ENCODE results near the gene TBC1D23.
"Not testable (repeated sequence)": the region's sequence is repeated elsewhere in the genome, so short reads cannot be mapped to it uniquely, and the experiment has no call there.

The TBC1D23 gene

DNA sequence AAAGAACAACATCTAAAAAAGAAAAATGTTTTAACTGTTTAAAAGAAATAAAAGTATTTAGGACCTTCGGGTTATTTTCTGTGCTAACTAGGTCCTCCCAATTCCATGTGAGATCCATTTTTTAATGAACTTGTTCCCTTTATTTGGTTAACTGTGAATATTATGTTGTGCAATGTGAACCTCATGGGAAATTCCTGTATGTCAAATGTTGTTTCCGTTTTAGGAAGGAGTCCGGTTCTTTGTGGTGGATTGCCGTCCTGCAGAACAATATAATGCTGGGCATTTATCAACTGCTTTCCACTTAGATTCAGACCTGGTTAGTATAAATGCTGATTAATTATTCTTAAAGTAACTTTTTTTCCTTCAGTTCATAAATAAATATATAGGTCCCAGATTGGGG is 38.2 kb downstream of the TBC1D23 start:
- no peak for DNase-seq (ENCODE audit: low spot score)

DNA sequence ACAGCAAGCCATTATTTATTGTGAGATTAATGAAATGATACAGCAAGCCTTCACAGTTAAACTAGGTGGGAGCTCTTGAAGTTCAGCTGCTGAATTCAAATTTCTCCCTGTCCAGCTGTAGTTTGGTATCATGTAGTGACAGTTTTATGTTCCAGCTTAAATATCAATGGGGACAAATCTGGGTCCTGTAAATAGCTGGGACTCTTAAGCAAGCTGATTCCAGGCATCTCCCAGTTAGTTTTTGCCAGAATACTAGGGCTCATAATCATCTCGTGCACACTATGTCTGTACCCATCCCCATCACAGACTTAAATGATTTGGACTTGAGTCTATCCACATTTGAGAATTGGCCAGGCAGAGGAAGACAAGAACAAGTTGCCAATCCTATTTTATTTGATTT is 45.9 kb downstream of the TBC1D23 start:
- no peak for DNase-seq (ENCODE audit: low spot score)

DNA sequence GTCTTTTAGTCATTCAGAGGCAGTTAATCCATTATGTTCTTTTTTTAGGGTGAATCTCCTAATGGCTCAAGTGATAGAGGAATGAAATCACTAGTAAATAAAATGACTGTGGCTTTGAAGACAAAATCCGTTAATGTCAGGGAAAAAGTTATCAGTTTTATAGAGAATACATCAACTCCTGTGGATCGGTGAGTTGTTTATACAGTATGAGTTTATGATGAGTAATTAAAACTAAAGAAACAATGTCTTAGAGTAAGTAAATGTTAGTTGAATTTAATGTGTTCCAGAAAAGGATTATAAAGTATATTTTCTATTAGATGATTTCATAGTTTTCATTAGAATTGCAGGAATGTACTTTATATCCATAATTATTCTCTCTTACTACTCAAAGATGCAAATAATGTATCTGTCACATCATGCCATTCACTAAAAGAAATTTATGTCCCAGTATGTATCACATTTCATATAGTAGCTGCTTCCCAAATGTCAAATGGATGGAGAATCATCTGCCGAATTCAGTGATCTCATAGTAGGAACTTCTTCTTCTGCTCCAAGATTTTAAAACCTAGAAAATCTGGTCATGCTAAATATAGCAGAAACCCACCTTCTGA is 49.7 kb downstream of the TBC1D23 start:
- DNase-seq (ENCODE audit: low spot score): no peak

DNA sequence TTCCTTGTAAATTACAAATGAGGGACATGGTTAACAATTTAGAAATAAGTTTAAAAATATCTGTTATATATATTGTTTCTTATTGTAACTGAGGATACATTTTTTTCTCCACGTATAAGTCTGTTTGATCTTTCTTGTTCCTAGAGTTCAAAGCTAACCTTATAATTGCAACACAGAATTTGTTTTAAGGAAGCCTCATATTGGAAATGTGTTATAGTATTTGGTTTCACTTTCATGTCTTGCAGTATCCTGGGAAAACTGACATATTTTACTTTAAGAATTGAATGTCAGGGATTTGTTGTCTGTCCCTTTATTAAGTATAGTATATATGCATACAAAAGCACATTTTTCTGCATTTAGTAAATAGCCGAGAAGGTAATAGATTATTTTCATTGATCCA is 50.2 kb downstream of the TBC1D23 start:
- no peak for DNase-seq (ENCODE audit: low spot score)

DNA sequence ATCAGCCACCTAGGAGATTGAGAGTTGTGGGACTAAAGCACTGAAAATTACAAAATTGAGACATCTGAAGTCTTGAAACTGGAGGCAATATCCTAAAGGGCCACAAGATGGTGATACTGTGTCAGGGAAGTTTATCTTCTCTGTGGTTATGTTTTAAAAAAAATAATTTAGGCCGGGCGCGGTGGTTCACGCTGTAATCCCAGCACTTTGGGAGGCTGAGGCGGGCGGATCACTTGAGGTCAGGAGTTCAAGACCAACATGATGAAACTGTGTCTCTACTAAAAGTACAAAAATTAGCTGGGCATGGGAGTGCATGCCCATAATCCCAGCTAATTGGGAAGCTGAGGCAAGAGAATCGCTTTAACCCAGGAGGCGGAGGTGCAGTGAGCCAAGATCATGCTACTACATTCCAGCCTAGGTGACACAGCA is 55.9 kb downstream of the TBC1D23 start:
- peak; percentile 76 for DNase-seq (ENCODE audit: low spot score)

DNA sequence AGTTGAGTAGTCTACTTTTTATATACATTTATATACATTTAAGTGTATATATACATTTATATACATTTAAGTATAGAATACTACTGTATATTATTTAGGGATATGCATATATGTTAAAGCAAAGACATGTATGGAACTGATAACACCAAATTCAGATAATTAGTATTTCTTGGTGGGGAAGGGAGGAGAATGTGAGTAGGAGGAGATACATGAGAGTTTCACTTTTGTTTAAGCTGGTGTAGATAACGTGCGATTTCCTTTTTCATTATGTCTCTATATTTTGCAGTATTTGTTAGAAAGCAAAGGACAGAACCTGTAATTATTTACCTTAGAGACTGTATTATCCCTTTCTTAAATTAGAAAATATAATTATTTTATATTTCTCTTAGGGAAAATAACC is 57.1 kb downstream of the TBC1D23 start:
- DNase-seq (ENCODE audit: low spot score): no peak

DNA sequence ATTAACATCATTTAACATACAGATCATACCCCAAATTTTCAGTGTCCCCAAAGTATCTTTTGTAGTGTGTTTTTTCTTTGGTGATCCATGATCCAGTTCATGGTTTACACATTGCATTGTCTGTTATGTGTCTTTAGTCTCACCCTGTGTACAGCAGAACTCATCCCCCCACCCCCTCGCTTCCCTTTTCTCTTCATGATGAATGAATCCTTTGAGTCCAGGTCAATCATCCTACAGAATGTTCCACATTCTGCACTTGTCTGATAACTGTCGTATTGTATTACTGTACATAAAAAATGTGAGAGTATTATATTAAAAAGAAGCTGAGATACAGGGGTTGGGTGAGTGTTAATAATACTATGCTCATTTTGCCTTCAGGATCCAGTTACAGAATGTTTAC is 59.2 kb downstream of the TBC1D23 start:
- DNase-seq (ENCODE audit: low spot score): no peak

DNA sequence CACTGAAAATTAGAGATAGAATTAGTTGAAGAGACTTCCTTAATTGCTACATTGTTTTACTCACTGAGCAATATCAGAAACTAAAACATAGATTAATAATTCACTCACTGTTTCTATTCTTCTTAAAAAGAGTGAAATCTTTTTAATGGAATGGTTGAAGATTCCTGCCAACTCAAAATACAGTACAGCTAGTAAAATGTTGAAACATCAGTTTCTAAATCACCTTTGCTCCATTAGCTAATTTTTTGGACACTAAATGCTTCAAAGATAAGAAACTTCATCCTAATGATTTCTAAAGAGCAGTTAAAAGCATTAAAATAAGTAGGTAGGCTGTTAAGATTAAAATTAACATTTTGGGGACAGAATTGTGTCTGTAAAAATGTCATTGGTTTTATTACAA is 63.3 kb downstream of the TBC1D23 start:
- no peak for DNase-seq (ENCODE audit: low spot score)

DNA sequence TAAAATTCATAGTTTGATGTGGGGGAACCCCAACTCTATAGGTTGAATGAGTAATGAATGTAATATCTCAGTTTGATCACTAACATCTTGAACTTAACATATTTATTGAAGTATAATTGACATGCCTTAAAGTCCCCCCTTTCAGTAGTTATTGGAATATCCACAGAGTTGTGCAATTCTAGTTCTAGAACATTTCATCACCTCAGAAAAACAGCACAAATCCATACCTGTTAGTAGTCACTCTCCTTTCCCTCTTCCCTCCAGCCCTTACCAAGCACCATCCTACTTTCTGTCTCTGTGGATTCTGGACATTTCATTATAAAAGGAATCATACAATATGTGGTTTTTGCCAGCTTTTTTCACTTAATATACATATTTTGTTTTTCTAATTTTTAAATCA is 65.0 kb downstream of the TBC1D23 start:
- DNase-seq (ENCODE audit: low spot score): no peak

DNA sequence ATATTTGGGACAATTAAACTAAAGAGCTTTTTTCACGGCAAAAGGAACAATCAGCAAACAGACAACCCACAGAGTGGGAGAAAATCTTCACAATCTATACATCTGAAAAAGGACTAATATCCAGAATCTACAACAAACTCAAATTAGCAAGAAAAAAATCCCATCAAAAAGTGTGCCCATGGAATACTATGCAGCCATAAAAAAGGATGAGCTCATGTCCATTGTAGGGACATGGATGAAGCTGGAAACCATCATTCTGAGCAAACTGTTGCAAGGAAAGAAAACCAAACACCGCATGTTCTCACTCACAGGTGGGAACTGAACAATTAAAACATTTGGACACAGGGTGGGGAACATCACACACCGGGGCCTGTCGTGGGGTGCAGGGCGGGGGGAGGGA is 66.6 kb downstream of the TBC1D23 start:
- DNase-seq (ENCODE audit: low spot score): not testable (repeated sequence)

DNA sequence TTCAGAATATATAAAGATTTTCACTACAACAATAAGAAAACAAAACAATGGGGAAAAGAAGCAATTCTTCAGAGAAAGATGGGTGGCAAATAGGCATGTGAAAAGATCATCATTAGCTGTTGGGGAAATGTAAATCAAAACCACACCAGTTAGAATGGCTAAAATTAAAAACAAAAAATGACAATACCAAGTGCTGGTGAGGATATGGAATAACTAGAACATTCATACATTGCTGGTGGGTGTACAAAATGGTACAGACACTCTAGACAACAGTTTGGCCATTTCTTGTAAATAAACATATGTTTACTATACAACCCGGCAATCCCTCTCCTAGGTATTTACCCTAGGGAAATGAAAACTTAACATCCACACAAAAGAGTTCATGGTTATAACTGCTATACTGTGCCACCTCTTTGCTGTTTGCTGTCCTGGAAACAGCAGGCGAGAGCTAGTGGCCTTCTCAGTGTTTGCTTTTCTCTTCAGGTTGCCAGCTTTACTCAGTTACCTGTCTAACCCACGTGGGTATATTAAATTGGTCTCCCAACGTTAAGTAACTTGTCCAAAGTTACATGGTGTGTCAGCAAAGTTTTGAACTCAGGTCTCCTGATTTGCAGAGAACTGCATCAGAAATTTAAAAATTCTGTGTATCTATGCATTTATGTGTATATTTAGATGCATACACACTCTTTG is 69.2 kb downstream of the TBC1D23 start:
- DNase-seq (ENCODE audit: low spot score): no peak

DNA sequence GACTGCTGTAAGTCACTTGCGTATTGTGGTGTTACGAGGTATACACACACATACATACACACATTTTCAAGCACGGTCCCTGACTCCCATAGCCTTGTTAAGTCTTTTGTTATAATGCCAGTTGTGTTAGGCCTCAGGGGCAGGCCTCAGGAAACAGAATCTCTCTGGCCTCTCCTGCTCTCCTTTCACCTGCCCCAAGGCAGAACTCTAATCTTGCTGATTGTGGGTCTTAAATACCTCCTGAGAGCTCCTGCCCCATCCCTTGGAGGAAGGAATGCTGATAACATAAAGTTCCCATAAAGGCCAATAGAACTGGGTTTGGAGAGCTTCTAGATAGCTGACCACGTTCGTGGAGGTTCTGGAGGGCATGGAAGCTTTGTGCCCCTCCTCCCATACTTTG is 69.9 kb downstream of the TBC1D23 start:
- no peak for DNase-seq (ENCODE audit: low spot score)

DNA sequence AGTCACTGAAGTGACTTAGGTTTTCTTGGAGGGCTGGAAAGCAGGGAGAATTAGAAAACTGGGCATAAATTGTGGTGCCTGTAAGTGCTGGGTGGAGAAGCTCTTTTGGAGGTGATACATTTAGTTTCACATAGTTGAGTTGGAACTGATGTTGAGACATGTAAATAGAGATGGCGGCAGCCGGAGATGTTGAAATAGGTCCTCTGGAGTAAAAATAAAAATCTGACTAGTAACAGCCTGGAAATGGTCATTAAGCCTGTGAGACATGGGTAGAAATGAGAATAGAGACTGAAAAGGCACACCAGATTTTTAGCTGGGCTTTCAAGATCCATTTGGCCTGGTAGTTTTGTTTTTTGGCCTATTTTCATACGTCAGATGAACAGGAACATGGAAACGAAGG is 70.9 kb downstream of the TBC1D23 start:
- DNase-seq (ENCODE audit: low spot score): no peak

DNA sequence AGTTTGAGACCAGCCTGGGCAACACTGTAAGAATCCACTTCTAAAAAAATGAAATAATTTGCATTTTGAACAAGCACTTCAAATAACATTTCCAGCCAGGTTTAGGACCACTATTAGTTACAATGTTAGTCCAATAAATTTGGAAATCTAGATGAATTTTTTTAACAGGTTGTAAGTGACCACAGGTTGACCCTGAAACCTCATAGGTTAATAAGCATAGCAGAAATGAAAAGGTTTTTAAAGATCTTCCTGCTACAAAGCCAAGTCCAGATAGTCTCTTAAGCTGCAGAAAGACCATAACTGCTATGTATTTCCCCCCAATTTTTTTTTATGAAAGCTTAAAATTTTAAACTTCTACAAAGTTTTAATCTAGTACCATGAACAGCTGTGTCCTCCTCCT is 72.3 kb downstream of the TBC1D23 start:
- no peak for DNase-seq (ENCODE audit: low spot score)

DNA sequence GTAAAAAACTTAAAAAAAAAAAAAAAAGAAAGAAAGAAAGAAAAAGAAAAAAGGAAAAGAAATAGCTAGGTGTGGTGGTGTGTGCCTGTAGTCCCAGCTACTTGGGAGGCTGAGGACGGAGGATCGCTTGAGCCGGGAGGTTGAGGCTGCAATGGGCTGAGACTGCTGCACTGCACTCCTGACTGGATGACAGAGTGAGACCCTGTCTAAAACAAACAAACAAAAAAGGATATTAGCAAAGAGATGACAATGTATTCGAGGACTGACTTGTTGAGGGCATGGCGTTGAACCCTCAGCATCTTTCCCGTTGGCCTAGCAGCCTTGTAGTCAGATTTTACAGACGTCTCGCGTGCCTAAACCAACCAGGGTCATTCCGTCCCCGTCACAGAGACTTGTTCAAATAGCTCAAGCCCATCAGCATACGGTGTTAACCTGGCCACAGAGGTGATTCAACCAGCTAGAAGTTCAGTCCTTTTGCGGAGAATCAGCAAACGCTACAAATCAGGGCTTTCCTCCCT is 73.2 kb downstream of the TBC1D23 start:
- DNase-seq (ENCODE audit: low spot score): no peak

DNA sequence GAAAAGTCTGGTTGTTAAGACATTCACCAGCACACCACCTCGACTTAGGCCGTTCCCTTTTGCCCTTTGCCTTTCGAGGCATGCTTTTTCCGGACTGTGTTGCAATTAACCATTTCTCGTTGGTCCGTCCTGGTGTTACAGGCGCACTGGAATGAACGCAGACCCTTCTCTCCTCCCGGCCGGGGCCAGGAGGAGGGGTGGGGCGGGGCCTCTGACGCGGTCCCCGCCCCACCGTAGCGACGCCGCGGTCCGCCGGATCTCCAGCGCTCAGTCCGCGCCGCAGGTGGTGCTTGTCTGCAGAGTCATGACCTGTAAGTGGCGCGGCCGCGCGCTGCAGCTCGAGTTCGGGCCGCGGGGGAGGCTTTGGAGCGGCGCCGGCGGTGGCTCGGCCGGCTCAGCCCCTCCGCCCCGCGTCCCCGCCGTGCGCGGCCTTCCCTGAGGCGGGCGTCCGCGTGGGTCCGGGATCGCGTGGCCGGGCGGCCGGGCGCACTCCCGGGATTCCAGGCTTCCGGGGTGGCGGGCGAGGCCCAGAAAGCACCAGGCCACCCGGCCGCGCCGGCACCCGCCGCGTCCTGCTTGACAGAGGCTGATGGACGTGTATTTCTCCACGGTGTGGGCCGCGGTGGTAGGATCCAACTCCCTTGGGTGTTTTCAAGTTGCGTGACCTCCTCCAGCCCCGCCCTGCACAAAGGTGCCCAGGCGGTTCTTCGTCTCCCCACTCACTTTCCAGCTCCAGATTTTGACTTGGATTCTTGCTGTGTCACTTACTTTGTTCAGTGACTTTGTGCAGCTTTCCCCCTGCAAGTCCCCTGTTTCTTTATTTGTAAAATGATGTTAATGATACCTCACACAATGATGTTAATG is 73.9 kb downstream of the TBC1D23 start, which contains the start of gene NIT2:
NIT2 (plus strand) TSS at position 270 of the 864 bp plus-strand sequence; CDS start at position 305, 35 bp downstream.
- DNase-seq (ENCODE audit: low spot score): peak; percentile 89

DNA sequence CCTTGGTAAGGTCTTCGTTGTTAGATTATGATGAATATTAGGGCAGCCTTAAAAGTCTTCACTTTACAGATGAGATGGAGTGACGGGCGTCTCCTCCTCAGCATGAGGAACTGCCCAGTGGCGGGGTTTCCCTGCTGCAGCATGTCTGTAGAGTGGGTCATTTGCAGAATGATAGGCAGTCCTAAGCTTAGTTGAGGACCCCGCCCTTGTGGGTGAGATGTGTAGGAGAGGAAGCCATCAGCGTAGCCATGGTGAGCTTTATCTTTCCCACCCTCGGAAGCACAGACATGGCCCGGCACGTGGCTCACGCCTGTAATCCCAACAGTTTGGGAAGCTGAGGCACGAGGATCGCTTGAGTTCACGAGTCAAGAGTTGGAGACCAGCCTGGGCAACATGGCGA is 74.6 kb downstream of the TBC1D23 start:
- peak; percentile 74 for DNase-seq (ENCODE audit: low spot score)

DNA sequence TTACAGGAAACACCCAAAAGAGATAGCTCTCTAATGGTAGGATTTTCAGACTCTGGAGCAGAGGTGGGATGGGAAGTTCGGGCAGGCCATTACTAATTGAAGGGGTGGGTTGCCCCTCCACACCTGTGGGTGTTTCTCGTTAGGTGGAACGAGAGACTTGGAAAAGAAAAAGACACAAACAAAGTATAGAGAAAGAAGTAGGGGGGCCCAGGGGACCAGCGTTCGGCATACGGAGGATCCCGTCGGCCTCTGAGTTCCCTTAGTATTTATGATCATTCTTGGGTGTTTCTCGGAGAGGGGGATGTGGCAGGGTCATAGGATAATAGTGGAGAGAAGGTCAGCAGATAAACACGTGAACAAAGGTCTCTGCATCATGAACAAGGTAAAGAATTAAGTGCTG is 75.4 kb downstream of the TBC1D23 start:
- not testable (repeated sequence) for DNase-seq (ENCODE audit: low spot score)

DNA sequence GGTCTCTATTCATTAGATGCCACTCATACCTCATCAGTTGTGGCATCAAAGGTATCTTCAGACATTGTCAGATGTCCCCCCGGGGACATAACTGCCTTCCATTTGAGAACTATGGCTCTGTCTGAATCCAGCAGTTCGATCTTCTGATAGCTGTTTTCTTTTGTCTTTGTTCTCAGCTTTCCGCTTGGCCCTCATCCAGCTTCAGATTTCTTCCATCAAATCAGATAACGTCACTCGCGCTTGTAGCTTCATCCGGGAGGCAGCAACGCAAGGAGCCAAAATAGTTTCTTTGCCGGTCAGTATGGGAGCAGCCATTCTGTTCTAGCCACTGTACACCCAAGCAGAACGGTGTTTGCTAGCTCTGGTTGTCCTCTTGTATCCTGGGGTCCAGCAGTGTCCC is 78.1 kb downstream of the TBC1D23 start:
- no peak for DNase-seq (ENCODE audit: low spot score)

DNA sequence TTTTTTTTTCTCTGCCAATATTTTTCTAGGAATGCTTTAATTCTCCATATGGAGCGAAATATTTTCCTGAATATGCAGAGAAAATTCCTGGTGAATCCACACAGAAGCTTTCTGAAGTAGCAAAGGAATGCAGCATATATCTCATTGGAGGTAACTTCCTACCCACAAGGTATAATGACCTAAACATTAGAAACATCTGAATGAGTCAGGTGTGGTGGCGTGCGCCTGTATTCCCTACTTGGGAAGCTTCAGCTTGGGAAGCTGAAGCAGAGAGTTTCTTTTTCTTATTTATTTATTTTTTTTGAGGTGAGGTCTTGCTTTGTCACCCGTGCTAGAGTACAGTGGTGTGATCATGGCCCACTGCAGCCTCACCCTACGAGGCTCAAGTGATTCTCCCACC is 79.0 kb downstream of the TBC1D23 start:
- no peak for DNase-seq (ENCODE audit: low spot score)

DNA sequence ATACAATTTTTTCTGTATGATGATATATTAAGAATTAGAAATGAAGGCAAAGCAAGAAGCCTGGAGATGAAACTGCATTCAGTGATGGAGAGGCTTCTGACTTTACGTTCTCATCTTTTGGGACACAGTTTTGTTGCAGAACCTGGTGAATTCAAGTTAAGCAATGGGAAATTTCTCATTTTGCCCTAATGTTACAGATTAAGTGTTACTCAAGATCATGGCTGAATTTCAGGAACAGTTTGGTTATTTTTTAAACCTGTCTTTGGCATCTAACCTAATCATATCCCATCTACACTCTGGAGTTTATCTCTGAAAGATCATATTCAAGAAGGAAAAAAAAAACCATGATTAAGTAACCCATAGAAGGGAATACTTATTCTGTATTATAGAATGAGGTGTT is 79.7 kb downstream of the TBC1D23 start:
- no peak for DNase-seq (ENCODE audit: low spot score)

DNA sequence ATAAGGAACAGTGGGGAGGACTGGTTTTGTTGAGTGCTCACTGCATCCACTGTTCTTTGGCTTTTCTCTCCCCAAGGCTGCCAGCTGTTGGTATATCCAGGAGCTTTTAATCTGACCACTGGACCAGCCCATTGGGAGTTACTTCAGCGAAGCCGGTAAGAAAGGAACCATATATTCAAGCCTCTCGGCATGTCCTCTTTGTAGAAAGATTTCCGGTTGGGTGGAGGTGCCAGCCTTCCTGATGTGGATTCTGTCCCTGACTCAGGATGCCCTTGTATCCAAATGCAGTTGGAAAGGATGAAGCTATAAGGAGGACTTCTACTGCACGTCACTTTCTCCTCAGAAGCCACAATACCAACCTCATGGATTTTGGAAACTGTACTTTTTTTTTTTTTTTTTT is 87.9 kb downstream of the TBC1D23 start:
- DNase-seq (ENCODE audit: low spot score): no peak

DNA sequence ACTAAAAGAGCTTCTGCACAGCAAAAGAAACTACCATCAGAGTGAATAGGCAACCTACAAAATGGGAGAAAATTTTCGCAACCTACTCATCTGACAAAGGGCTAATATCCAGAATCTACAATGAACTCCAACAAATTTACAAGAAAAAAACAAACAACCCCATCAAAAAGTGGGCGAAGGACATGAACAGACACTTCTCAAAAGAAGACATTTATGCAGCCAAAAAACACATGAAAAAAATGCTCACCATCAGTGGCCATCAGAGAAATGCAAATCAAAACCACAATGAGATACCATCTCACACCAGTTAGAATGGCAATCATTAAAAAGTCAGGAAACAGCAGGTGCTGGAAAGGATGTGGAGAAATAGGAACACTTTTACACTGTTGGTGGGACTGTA is 91.0 kb downstream of the TBC1D23 start:
- not testable (repeated sequence) for DNase-seq (ENCODE audit: low spot score)
